ENCODE data around the gene CSTPP1.

GRCh38 chr11:47161134-47161854 is 224.7 kb downstream of the CSTPP1 start:
- TF ChIP-seq CTCF (IDR thresholded peaks at IDR 0.05) = peak; percentile 74
- TF ChIP-seq EZH2 (IDR thresholded peaks at IDR 0.05; ENCODE audit: borderline replicate concordance, insufficient read depth, low read depth, low read length, poor library complexity, severe bottlenecking) = no peak
